ENCODE measurements around the gene TMBIM4.

TMBIM4 gene

DNA sequence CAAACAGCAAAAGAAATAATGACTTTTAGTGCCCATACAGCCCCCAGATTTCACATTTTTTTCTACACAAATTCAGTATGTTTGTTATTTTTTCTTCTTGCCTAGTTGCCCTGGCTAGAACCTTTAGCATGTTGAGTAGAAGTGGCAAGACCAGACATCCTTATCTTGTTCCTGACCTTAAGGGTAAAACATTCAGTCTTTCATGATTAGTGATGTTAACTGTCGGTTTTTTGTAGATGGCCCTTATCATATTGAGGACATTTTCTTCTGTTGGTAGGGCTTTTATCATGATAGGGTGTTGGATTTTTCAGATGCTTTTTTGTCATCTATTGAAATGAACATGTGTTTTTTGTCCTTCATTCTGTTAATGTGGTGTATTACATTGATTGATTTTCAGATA is 36.3 kb upstream of the TMBIM4 start:
- no peak overlapping the region for H3K18ac ChIP-seq (ENCODE audit: low read length)
- no CpG with 5 or more reads among the region's 1 CpG for WGBS (ENCODE audit: extremely low coverage, insufficient coverage, low lambda C conversion rate)
- no peak overlapping the region for H3K23ac ChIP-seq (ENCODE audit: low read length)
- no peak overlapping the region for H3K9ac ChIP-seq (ENCODE audit: low read length)
- no peaks in the 10 kb centered on the region for H3K4me1 ChIP-seq (ENCODE audit: control insufficient read depth, low read depth, low read length)
- no peak overlapping the region for H4K8ac ChIP-seq (ENCODE audit: low read depth, low read length)
- H2BK5ac ChIP-seq (ENCODE audit: low read length), result no peak overlapping the region
- H3K79me1 ChIP-seq (ENCODE audit: low read length), result no peaks in the 10 kb centered on the region
- H3K27me3 ChIP-seq (ENCODE audit: insufficient read depth, low read length, poor library complexity), result no peaks in the 10 kb centered on the region
- H3K36me3 ChIP-seq (ENCODE audit: control insufficient read depth, insufficient read depth, low read length), result no peaks in the 10 kb centered on the region
- H2AK5ac ChIP-seq (ENCODE audit: low read length), result no peak overlapping the region
- no peak overlapping the region for H2BK120ac ChIP-seq (ENCODE audit: low read depth, low read length)
- H3K4me2 ChIP-seq (ENCODE audit: low read length), result no peak overlapping the region
- H2BK15ac ChIP-seq (replicated peaks; ENCODE audit: low read depth), result no peak overlapping the region
- no peak for DNase-seq
- H3K4me3 ChIP-seq (ENCODE audit: low read length), result no peak overlapping the region
- no peaks in the 10 kb centered on the region for H3K79me2 ChIP-seq (ENCODE audit: control insufficient read depth, insufficient read depth, low read length)
- H4K5ac ChIP-seq (ENCODE audit: low read length), result no peak overlapping the region
- H3K27ac ChIP-seq (ENCODE audit: low read depth, low read length), result no peak overlapping the region
- no peak overlapping the region for H3K4ac ChIP-seq (ENCODE audit: low read depth, low read length)
- no peak overlapping the region for H3K56ac ChIP-seq (ENCODE audit: low read length)

DNA sequence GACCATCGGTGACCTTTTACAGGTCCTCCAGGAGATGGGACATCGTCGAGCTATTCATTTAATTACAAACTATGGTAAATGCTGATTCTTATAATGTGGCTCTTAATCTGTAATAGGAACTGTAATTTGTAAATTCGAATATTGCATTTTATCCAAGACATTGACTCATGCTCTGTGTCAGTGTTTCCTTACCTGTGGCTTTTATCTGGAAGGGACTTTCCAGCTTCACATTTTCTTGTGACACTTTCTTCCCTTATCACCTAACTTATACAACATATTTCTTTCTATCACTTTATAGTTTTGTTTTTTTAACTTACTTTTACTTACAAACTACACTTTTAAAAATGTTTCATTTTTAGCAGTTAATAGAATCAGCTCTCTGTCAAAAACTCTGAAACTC is 34.0 kb upstream of the TMBIM4 start:
- Histone ChIP-seq H3K9ac (ENCODE audit: low read length) (no peak overlapping the region), H3K4me2 (ENCODE audit: low read length) (no peak overlapping the region), H3K56ac (ENCODE audit: low read length) (no peak overlapping the region), H3K4me1 (ENCODE audit: control insufficient read depth, low read depth, low read length) (no peaks in the 10 kb centered on the region), H3K79me2 (ENCODE audit: control insufficient read depth, insufficient read depth, low read length) (no peaks in the 10 kb centered on the region), H3K4ac (ENCODE audit: low read depth, low read length) (no peak overlapping the region), H3K23ac (ENCODE audit: low read length) (no peak overlapping the region), H2BK120ac (ENCODE audit: low read depth, low read length) (no peak overlapping the region), H3K18ac (ENCODE audit: low read length) (no peak overlapping the region), H2BK15ac (replicated peaks; ENCODE audit: low read depth) (no peak overlapping the region), H3K27me3 (ENCODE audit: insufficient read depth, low read length, poor library complexity) (no peaks in the 10 kb centered on the region), H2BK5ac (ENCODE audit: low read length) (no peak overlapping the region), H3K79me1 (ENCODE audit: low read length) (no peaks in the 10 kb centered on the region), H3K36me3 (ENCODE audit: control insufficient read depth, insufficient read depth, low read length) (no peaks in the 10 kb centered on the region), H4K5ac (ENCODE audit: low read length) (no peak overlapping the region), H4K8ac (ENCODE audit: low read depth, low read length) (no peak overlapping the region), H2AK5ac (ENCODE audit: low read length) (no peak overlapping the region), H3K4me3 (ENCODE audit: low read length) (no peak overlapping the region), H3K27ac (ENCODE audit: low read depth, low read length) (no peak overlapping the region)
- DNase-seq, result no peak
- no CpG with 5 or more reads among the region's 4 CpGs for WGBS (ENCODE audit: extremely low coverage, insufficient coverage, low lambda C conversion rate)

DNA sequence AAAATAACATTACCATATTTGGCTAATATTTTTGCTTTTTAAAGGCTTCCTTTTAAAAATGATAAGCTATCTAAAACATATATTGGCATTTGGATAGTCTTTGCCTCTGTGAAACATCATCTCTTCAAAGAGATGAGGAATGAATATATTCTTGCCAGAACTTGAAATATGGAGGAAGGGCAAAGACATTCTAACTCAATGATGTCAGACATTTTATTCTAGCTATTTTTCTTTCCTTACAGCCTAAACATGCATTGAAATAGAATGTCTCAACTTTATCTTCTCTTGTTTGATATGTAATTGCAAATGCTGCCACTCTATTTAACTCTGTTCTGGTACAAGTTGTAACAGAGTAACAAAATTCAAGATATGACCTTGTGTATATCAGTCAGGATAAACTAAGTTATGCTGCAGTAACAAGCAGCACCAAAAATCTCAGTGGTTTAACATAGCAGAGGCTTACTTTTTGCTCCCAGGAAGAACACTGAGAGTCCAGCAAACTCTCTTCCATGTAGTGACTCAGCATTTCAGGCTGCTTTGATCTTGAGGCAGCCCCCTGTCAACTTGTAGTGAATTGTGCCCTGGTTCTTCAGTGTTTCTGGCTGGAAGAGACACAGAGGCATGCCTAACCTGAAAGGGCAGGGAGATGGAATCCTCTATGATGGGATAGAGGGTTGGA is 30.2 kb upstream of the TMBIM4 start:
- no peaks in the 10 kb centered on the region for H3K79me2 ChIP-seq (ENCODE audit: control insufficient read depth, insufficient read depth, low read length)
- H2BK120ac ChIP-seq (ENCODE audit: low read depth, low read length), result no peak overlapping the region
- no peak overlapping the region for H4K5ac ChIP-seq (ENCODE audit: low read length)
- no peak overlapping the region for H4K8ac ChIP-seq (ENCODE audit: low read depth, low read length)
- H3K4ac ChIP-seq (ENCODE audit: low read depth, low read length), result peak overlapping the region; percentile 36
- no peak overlapping the region for H2BK15ac ChIP-seq (replicated peaks; ENCODE audit: low read depth)
- DNase-seq, result no peak
- H3K4me2 ChIP-seq (ENCODE audit: low read length), result no peak overlapping the region
- H2AK5ac ChIP-seq (ENCODE audit: low read length), result no peak overlapping the region
- H3K56ac ChIP-seq (ENCODE audit: low read length), result no peak overlapping the region
- no peak overlapping the region for H3K23ac ChIP-seq (ENCODE audit: low read length)
- no peak overlapping the region for H3K27ac ChIP-seq (ENCODE audit: low read depth, low read length)
- H3K4me3 ChIP-seq (ENCODE audit: low read length), result no peak overlapping the region
- peaks cover 2% of the 10 kb centered on the region for H3K4me1 ChIP-seq (ENCODE audit: control insufficient read depth, low read depth, low read length)
- H3K27me3 ChIP-seq (ENCODE audit: insufficient read depth, low read length, poor library complexity), result no peaks in the 10 kb centered on the region
- H2BK5ac ChIP-seq (ENCODE audit: low read length), result no peak overlapping the region
- H3K18ac ChIP-seq (ENCODE audit: low read length), result peak overlapping the region; percentile 47
- H3K36me3 ChIP-seq (ENCODE audit: control insufficient read depth, insufficient read depth, low read length), result no peaks in the 10 kb centered on the region
- H3K9ac ChIP-seq (ENCODE audit: low read length), result no peak overlapping the region
- no peaks in the 10 kb centered on the region for H3K79me1 ChIP-seq (ENCODE audit: low read length)

DNA sequence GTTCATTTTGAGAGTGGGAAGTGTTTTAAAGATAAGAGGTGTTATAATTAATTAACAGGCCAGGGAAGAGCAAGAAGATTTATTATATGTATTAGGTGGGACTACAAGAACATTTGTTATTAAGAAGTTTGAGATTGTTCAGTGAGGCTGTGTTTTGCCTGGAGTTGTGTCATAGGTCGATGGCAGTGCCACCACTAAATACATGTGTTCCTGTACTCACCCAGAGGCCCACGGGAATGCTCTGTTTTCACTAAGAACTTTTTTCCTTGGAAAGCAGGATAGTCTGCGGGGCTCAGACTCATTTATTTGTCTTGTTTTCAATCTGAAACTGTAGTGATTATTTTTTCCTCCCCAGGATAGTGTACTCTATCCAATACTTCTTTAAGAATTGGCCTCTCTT is 29.3 kb upstream of the TMBIM4 start:
- no peaks in the 10 kb centered on the region for H3K79me2 ChIP-seq (ENCODE audit: control insufficient read depth, insufficient read depth, low read length)
- no peak overlapping the region for H4K8ac ChIP-seq (ENCODE audit: low read depth, low read length)
- H2AK5ac ChIP-seq (ENCODE audit: low read length), result no peak overlapping the region
- H3K4ac ChIP-seq (ENCODE audit: low read depth, low read length), result no peak overlapping the region
- no peak overlapping the region for H2BK5ac ChIP-seq (ENCODE audit: low read length)
- H2BK15ac ChIP-seq (replicated peaks; ENCODE audit: low read depth), result no peak overlapping the region
- no peak overlapping the region for H3K27ac ChIP-seq (ENCODE audit: low read depth, low read length)
- no peak overlapping the region for H3K4me2 ChIP-seq (ENCODE audit: low read length)
- DNase-seq, result no peak
- no peak overlapping the region for H4K5ac ChIP-seq (ENCODE audit: low read length)
- H3K4me1 ChIP-seq (ENCODE audit: control insufficient read depth, low read depth, low read length), result peaks cover 2% of the 10 kb centered on the region
- no peak overlapping the region for H3K18ac ChIP-seq (ENCODE audit: low read length)
- H2BK120ac ChIP-seq (ENCODE audit: low read depth, low read length), result no peak overlapping the region
- no peak overlapping the region for H3K23ac ChIP-seq (ENCODE audit: low read length)
- no peaks in the 10 kb centered on the region for H3K27me3 ChIP-seq (ENCODE audit: insufficient read depth, low read length, poor library complexity)
- no peak overlapping the region for H3K9ac ChIP-seq (ENCODE audit: low read length)
- no peaks in the 10 kb centered on the region for H3K79me1 ChIP-seq (ENCODE audit: low read length)
- no peak overlapping the region for H3K4me3 ChIP-seq (ENCODE audit: low read length)
- WGBS (ENCODE audit: extremely low coverage, insufficient coverage, low lambda C conversion rate), result no CpG with 5 or more reads among the region's 3 CpGs
- no peaks in the 10 kb centered on the region for H3K36me3 ChIP-seq (ENCODE audit: control insufficient read depth, insufficient read depth, low read length)
- no peak overlapping the region for H3K56ac ChIP-seq (ENCODE audit: low read length)

DNA sequence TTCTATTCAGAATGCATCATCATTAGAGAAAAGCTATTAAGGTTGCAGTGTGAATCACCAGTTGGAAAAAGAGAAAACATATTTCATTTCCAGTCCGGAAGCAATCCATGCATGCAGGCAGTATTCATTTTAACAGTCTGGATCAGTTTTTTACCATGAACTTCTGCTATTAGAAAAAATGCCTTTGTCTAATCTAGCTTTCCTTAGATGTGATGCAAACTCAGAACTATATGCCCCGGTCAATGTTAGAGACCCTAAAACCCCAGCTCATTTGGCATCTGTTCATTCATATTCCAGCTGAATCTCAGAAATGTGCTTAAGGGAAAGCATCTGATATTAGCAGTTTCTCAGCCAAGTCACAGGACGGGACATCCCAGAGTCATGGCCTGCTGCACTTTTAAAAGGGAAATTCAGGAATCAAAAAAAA is 27.7 kb upstream of the TMBIM4 start:
- Histone ChIP-seq H4K8ac (ENCODE audit: low read depth, low read length) (no peak overlapping the region), H3K27me3 (ENCODE audit: insufficient read depth, low read length, poor library complexity) (no peaks in the 10 kb centered on the region), H3K56ac (ENCODE audit: low read length) (no peak overlapping the region), H2BK5ac (ENCODE audit: low read length) (no peak overlapping the region), H3K23ac (ENCODE audit: low read length) (no peak overlapping the region), H2AK5ac (ENCODE audit: low read length) (no peak overlapping the region), H3K9ac (ENCODE audit: low read length) (no peak overlapping the region), H3K79me1 (ENCODE audit: low read length) (no peaks in the 10 kb centered on the region), H2BK15ac (replicated peaks; ENCODE audit: low read depth) (no peak overlapping the region), H3K4ac (ENCODE audit: low read depth, low read length) (no peak overlapping the region), H3K4me1 (ENCODE audit: control insufficient read depth, low read depth, low read length) (peaks cover 2% of the 10 kb centered on the region), H3K79me2 (ENCODE audit: control insufficient read depth, insufficient read depth, low read length) (no peaks in the 10 kb centered on the region), H3K4me2 (ENCODE audit: low read length) (no peak overlapping the region), H3K36me3 (ENCODE audit: control insufficient read depth, insufficient read depth, low read length) (no peaks in the 10 kb centered on the region), H4K5ac (ENCODE audit: low read length) (no peak overlapping the region), H3K4me3 (ENCODE audit: low read length) (no peak overlapping the region), H3K27ac (ENCODE audit: low read depth, low read length) (no peak overlapping the region), H2BK120ac (ENCODE audit: low read depth, low read length) (no peak overlapping the region), H3K18ac (ENCODE audit: low read length) (no peak overlapping the region)
- no CpG with 5 or more reads among the region's 3 CpGs for WGBS (ENCODE audit: extremely low coverage, insufficient coverage, low lambda C conversion rate)
- DNase-seq, result no peak

DNA sequence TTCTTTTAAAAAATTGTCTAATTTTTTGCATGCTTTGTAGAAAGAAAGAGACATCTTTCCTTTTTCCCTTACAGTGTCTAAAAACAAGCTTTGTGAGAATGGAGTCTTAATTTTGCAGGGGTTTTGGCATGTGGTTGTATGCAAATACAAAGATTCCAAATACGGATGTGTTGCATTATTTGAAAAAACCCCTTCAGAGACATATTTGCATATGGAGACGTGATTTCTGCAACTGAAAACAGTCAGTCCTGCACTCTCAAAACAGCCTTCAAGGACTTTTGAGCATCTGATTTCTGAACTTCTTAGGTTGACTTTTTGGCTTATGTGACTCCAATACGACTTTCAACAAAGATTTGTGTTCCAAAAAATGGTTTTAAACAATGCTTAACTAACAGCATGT is 27.0 kb upstream of the TMBIM4 start:
- Histone ChIP-seq H2AK5ac (ENCODE audit: low read length) (no peak overlapping the region), H3K18ac (ENCODE audit: low read length) (no peak overlapping the region), H4K8ac (ENCODE audit: low read depth, low read length) (peak overlapping the region; percentile 76), H3K23ac (ENCODE audit: low read length) (no peak overlapping the region), H3K4me2 (ENCODE audit: low read length) (no peak overlapping the region), H3K9ac (ENCODE audit: low read length) (no peak overlapping the region), H2BK5ac (ENCODE audit: low read length) (no peak overlapping the region), H3K36me3 (ENCODE audit: control insufficient read depth, insufficient read depth, low read length) (no peaks in the 10 kb centered on the region), H3K56ac (ENCODE audit: low read length) (no peak overlapping the region), H2BK15ac (replicated peaks; ENCODE audit: low read depth) (no peak overlapping the region), H3K27me3 (ENCODE audit: insufficient read depth, low read length, poor library complexity) (no peaks in the 10 kb centered on the region), H3K4me3 (ENCODE audit: low read length) (no peak overlapping the region), H3K79me2 (ENCODE audit: control insufficient read depth, insufficient read depth, low read length) (no peaks in the 10 kb centered on the region), H3K27ac (ENCODE audit: low read depth, low read length) (no peak overlapping the region), H3K79me1 (ENCODE audit: low read length) (no peaks in the 10 kb centered on the region), H3K4me1 (ENCODE audit: control insufficient read depth, low read depth, low read length) (peaks cover 2% of the 10 kb centered on the region), H4K5ac (ENCODE audit: low read length) (no peak overlapping the region), H2BK120ac (ENCODE audit: low read depth, low read length) (no peak overlapping the region), H3K4ac (ENCODE audit: low read depth, low read length) (no peak overlapping the region)
- no CpG with 5 or more reads among the region's 3 CpGs for WGBS (ENCODE audit: extremely low coverage, insufficient coverage, low lambda C conversion rate)
- DNase-seq, result no peak
